GM21390 (cell line): Measurements from ENCODE around the gene RNF166.

Experiments
- ATAC-seq: cut with Tn5 transposase; IDR thresholded peaks from one replicate; pipeline ENCODE4 v1.9.1; 2021; ENCODE audit not compliant: unreplicated experiment

The RNF166 gene

DNA sequence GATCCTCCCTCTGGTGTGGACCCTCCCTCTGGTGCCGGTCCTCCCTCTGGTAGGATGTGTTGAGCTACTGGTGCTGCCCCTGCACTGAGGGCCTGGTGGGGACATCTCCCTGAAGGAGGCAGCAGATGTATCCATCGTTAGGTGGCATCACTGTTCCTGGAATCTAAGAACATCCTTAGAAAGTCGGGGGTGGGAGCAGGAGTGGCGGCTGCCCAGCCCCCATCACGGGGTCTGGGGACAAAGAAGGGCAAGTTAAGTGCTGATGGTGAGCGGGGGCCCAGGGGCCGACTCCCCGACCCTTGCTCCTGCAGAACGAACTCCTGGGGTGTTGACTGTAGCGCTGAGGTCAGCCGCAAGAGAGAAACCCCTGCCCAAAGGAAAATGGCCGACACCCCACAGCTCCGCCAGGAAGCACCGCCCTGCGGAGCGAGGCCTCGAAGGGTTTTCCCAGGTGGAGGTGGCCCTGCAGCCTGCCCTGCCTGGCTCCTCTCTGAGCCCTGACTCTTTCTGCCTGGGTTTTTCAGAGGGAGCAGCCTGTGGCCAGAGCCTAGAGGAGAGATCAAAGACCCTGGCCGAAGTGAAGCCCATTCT, 5.6 kb upstream of the RNF166 start:
- no peak for ATAC-seq

- no peak for ATAC-seq
These were observed 4.3 kb upstream of the RNF166 start for GRCh38 chr16:88710556-88710955.

- no peak for ATAC-seq
These were observed 988 bp upstream of the RNF166 start for GRCh38 chr16:88706965-88707826.

GRCh38 chr16:88705801-88706228, 393 bp downstream of the RNF166 start:
- ATAC-seq: peak; percentile 16

- no peak for ATAC-seq
These were observed 1.0 kb downstream of the RNF166 start for GRCh38 chr16:88705076-88705684.

- no peak for ATAC-seq
These were observed 2.5 kb downstream of the RNF166 start for GRCh38 chr16:88703486-88704309.

GRCh38 chr16:88702371-88703210, 3.6 kb downstream of the RNF166 start:
- ATAC-seq: no peak

DNA sequence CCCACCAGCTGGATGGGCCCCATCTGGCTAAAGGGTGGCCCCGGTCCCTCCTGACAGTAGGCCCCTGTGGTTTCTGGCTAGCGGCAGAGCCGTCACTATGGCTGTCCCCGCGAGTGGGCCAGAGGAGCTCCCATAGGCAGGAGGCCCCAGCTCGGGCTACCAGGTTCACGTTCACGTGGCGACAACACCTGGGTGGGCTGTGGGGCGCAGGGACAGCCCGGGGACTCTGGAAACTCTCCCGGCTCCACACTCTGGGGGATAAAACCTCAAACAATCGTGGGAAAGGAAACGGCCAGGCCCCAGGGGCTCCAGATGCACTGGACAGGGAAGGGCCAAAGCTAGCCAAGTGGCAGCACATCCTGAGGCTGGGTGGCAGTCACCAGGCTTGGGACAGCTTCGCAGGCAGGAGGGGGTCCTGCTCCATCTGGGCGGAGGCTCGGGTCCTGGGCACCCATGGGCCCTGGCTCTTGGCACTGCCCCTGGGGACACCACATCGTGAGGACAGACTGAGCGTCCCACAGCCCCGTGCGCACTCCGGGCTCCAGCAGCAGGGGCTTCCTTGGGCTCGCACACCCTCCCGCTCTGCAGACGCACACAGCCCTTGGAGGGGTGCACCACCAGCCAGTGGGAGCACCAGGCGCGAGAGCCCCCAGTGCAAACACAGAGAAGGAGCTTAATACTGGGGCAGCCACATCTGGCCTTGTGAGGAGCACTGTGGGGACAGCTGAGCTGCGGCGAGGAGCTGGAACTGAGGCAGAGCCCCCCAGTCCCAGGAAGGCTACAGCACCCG, 4.4 kb downstream of the RNF166 start:
- ATAC-seq: no peak

DNA sequence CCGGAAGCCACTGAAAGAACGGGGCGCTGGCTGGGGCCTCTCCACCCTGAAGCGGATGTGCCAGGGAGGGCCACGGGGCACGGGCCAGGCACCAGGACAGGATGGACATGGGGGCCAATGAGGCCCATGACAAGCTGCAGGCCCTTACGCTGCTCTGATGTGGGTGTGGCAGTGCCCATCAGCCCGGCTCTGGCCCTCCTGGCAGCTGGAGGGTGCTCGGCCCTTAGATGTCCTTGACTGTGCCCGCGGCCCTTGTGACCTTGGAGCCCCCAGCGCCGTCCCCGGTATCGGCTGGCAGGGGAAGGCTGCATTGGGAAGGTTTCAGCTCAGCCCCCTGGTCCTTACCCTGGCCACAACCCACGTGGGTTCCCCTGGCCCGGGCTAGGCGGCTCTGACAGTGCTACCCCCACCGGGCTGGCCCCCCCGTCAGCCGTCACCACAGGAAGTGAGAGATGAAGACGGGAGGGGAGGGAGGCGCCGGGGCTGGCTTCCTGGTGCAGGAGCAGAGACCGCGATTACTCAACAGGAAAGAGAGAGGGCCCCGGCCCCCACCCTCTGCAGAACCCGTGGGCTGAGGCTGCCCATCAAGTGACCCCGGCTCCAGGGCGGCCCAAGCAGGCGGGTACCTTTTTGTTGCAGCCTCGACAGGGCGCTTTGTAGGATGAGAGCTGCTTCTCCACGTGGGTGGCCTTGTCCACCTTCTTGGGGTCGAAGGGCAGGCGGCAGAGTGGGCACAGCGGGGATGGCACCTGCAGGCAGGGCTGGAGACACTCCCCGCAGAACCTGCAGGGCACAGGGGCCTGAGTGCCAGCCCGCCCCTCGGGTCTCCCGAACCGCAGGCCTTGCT, 5.3 kb downstream of the RNF166 start:
- peak; percentile 66 for ATAC-seq

GRCh38 chr16:88700322-88700635, 5.9 kb downstream of the RNF166 start:
- no peak for ATAC-seq

DNA sequence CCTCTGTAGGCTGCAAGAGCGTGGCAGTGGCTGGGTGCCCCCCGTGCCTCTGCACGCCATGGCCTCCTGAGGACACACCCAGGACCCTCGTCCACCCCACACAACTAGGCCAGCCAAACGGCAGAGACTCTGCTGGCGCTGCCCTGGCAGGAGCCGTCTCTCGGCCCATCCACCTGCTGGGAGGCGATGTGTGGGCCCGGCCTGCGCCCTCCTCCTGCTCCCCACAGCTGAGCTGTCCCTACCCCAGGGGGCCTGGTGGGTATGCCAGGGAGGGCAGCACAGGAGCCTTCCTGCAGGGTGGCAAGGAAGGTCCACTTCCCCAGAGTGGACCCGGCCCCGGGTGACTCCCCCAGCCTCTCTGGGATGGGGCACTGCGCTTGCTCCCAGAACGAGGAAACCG, 7.0 kb downstream of the RNF166 start:
- no peak for ATAC-seq

GRCh38 chr16:88698646-88699045, 7.6 kb downstream of the RNF166 start:
- no peak for ATAC-seq

- ATAC-seq: no peak
These were observed 8.2 kb downstream of the RNF166 start for GRCh38 chr16:88697831-88698615.

DNA sequence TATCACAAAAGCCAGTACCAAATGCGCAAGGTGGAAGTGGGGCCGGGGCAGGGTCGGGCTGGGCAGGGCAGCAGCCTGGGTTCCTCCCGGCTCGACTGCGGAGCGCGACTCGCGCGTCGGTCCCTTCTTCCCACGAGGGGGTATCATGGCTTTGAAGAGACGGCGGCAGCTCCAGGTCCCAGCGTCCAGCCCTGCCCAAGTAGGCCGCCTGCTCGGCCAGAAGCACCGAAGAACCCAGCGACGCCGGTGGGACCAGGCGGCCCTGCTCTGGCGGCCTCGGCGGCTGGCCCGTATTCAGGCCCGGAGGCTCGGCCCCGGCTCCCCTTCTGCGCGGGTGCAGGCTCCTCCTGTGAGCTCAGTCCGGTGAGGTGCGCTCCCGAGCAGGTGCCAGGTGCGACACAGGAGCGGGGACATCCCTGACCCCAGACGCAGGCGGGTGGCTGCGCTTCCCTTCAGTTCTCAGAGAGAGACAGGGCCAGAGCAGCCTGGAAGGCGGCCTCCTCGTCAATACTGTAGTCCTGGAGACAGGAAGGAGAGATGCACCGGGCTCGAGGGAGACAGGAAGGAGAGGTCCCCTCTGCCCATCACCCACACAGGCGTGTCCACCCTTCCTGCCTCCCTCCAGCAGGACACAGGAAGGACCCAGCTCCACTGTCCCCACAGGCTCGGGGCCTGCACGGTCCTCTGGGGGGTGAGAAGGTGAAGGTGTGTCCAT, 8.9 kb downstream of the RNF166 start:
- ATAC-seq: no peak

GRCh38 chr16:88696441-88696840, 9.8 kb downstream of the RNF166 start:
- ATAC-seq: no peak

DNA sequence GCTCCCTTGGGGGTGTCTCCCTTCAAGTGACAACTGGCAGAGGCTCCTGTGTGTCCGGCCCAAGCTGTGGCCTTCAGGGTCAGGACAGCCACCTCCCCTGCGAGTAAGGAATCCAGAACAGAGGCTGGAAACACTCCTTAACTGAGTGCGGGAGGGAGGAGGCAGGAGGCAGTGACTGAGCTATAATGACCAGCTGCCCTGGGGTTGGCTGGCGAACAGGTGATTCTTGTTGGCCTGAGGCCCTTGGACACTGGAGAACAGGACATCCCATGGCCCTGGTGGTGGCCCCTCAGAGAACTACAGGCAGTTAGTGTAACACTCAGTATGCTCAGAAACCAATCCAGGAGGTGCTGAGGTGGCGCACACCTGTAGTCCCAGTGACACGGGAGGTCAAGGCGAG, 10.5 kb downstream of the RNF166 start:
- ATAC-seq: no peak

GRCh38 chr16:88695218-88695617, 11.0 kb downstream of the RNF166 start:
- ATAC-seq: no peak
